GM21717 (cell line): Measurements from ENCODE around the gene LRRC25.

Experiments used
- ATAC-seq: cut with Tn5 transposase; IDR thresholded peaks from one replicate; pipeline ENCODE4 v1.9.1; 2021; ENCODE audit warnings: mild to moderate bottlenecking, moderate library complexity; ENCODE audit not compliant: unreplicated experiment

LRRC25 gene

DNA sequence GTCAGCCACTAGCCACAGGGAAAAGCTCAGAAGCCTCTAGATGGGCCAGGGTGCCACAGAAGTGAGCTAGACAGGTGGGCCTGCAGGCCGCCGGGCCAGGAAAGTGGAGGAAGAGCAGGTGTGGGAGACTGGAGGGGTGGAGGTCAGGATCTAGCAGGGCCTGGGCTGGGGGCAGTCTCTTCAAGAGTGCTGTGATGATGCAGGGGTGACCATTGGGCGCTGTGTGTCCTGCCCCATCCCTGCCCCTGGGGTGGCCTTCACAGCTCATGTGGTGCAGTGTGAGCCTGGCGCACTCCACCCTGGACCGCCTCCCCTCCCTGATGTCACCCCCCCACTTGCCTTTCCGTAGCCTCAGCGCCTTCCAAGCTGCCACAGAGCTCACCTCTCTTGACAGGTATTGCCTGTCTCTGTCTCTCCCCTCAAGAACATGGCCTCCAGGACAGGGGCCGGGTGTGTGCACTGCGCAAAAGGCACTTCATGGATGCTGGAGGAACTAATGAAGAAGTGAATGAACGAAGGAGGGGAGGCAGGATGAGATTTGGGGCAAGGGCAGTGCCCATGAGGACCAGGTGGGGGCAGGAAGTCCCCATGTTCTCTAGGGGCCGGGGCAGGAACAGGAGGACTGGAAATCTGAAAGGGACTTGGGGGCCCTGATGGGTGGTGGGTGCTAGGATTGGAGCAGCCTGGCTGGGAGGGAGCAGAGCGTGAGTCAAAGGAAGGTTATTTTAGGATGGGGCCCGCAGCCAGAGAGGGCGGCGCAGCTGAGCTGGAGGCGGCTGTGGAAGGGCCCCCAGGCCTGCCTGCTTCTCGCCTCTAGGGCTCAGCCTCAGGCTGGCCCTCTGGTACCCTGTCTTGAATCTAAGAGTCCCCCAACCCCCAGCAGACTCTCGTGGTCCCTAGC, 28.3 kb upstream of the LRRC25 start:
- no peak for ATAC-seq

DNA sequence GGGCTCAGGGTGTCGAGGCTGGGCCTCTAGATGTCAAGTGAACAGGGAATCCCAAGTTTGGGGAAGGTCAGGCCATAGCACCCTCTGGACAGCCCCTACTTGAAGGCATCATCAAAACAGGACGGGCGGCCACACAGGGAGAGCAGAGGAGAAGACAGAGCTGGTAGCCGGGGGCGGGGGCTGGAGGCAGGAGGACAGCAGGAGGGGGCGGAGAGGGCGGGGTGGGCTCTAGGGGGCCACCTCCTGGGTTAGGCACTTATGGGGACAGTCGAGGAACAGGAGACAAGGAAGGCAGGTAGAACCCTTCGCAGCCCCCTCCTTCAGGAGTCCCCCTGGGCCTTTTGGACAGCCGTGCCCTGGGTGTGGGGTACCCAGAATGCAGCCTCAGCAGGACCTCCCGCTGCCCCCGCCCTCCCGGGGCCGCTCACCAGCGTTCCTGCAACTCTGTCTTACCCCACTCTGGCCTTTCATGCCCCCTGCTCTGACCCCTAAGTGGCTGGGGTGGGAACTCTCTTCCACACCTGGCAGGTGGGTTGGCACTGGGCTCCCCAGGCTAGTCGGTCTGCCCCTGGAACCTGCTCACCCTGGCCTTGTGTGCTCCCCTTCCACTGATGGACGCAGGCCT, 27.6 kb upstream of the LRRC25 start:
- ATAC-seq = no peak

DNA sequence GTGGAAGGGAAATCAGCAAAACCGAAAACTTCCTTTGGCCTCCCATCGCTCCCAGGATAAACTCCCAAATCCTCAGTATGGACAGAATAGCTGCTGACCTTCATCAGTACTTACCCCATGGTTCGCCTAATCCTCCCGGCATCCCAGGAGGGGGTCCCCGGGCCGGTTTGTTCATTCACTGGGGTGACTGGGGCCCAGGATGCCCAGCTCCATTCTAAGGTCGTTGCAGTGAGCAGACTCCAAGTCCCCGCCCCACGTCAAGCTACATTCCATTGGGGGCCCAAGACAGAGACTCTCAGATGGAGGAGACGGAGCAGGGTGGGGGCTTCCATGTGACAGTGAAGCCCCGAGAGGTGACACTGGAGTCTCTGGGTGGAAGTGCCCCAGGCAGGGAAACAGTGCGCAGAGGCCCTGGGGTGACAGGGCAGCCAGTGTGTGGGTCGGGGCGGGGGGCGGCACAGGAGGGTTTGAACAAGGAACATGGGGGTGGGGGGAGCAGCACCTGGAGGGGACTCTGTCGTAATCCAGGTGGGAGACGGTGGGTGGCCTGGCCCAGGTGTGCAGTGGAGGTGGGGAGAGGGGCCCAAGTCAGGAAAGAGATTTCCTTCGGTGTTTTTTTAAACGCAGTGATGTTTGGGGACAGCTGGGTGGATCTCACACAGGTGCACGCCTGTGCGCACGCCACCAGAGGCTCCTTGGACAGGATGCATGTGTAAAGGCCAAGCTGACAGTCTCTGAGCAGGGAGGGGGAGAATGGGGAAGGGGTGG, 26.9 kb upstream of the LRRC25 start:
- ATAC-seq = no peak

DNA sequence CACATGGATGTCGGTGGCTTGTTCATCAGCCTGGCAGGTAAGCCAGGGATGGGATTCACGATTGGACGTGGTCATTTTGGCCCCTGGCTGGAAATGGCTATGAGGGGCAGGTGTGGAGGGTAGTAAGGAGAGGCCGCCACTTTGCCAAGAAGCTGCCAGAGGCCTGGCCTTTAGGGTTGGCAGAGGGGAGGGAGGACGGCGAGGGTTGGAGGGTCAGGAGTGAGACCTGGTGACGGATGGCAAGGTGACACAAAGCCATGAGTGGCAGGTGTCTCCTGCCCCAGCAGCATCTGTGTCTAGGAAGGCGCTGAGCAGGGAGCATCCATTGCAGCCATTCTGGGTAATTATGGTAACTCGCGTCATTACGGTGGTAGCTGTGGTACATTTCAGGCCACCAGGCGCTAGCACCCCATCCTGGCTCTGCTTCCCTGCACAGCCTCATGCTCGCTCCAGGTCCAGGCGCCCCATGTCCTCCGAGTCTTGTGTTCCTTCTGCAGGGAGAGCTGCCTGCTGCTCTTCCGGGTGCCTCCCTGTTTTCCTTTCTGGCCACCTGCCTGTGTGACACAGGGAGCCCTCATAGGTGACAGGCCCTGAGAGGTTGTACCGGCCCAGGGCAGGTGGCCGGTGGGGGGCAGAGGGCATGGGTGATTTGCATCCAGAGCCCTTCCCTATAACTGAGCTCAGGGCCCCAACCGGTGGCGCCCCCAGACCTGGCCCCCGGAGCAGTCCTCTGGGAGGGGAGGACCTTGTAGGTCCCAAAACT, 26.0 kb upstream of the LRRC25 start:
- ATAC-seq = no peak

DNA sequence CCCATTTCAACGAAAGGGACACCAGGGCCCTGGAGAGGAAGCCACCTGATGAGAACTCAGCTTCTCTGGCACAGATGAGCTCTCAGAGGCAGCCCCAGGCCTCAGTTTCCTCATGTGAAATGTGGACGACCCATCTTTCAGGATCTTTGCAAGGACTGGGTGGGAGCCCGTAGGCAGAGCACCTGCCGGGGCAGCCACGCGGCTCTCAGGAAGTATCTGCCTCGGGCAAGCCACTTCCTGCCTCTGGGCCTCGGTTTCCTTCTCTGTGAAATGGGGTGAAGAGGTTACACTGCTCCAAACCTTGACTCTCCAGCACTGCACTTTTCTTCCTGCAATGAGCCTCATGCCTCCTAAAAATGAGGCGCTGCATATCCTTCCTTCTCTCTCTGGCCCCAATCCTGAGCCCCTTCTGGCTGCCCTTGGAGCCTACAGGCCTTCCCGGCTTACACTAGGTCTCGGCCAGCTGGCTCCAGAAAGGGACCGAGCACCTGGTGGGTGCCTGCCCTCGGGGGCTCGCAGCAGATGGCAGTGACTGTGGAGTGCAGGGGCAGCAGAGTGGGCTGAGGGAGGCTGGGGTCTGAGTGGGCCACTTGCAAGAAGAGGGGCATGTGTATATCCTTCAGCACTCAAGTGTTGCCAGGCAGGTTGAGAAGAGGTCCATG, 25.2 kb upstream of the LRRC25 start:
- no peak for ATAC-seq

DNA sequence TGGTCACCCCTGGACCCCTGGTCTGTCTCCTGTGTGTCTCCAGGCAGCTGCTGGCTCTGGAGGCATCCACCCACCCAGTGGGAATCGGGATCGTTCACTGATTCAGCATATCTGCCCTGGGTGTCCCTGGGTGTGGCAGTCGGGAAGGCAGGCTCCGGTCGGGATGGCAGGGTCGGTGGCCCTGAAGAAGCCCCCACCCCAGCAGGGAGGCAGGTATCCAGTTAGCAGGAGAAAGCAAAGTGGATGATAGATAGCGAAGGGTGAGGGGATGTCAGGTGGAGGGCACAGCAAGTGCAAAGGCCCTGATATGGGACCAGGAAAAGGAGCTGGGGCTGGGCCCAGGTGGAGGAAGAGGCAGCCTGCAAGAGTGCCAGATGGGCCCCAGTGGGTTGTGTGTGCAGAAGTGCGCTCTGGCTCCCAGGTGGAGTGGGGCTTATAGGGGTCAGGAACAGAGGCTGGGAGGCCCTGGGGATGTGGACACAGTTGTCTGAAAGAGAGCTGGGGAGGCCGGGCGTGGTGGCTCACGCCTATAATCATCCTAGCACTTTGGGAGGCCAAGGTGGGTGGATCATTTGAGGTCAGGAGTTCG, 24.0 kb upstream of the LRRC25 start:
- no peak for ATAC-seq

DNA sequence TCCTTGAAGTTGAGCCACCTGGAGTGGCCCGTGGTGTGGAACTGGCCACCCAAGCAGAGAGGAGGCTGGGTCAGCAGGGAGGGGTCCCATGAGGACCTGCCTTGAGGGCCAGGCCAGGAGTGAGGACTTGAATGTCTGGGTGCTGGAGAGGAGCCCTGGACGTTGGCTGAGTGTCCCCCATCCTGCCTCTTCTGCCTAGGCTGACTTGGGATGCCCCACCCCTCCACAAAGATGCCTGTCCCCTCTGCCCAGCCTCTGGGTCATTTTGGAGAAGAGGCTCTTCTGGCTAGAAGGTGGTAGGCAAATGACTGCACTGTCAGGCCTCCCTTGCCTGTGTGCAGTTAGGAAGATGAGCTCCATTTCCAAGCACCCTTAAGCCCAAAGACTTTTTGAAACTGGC, 23.5 kb upstream of the LRRC25 start:
- ATAC-seq = no peak

DNA sequence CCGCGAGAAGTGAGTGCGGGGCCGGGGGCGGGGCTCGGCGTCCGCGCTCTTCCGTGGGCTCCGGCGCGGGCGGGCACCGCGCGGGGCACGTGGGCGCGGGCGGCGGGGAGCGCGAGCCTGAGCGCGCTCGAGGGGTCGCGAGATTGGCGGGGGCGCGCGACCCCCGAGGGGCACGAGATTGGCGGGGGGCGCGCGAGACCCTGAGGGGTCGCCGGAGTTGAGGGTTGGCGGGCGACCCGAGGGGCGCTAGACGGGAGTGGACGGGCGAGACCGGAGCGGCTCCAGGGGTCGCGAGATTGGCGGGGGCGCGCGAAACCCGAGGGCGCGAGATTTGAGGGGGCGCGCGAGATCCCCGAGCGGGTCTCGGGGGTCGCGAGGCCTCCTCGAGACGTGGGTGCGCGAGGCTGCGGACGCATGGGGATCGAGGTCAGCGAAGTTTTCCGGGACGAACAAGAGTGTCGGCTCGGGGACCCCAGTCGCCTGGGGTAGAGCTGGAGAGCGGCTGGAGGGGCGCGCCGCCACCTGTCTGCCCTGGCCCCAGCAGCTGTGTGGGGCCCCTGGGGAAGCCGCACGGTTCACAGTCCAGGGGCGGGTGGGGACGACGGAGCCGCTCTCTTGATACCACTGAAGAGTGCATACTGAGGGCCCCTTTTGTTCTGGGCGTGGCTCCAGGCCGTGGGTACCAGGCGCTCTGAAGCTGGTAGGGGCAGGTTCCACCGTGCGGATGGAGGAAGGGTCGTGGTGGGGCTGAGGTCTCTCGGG, 22.5 kb upstream of the LRRC25 start:
- ATAC-seq = no peak

DNA sequence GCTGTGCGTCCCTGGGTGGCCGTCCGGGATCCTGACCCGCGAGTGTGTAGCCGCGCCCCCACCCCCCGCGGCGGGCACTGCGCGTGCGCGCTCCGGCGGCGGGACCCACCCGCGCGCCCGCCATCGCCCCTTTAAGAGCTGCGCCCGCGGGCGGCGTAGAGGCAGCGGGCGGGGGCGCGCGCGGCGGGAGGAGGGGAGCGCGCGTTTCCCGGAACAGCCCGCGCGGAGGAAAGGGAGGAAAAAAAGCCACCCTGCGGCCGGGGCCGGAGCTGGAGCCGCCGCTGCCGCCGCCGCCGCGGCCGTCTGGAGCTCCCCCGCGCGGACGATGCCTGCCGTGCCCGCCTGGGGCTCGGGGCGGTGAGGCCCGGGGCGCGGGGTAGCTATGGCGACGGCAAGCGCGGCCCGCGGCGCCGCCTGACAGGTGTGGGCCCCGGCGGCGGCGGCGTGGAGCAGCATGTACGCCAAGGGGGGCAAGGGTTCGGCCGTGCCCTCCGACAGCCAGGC, 21.8 kb upstream of the LRRC25 start, which contains the start of gene SSBP4:
SSBP4 (plus strand) TSS at position 204 of the 504 bp plus-strand sequence; CDS start at position 455, 251 bp downstream.
- ATAC-seq = no peak

DNA sequence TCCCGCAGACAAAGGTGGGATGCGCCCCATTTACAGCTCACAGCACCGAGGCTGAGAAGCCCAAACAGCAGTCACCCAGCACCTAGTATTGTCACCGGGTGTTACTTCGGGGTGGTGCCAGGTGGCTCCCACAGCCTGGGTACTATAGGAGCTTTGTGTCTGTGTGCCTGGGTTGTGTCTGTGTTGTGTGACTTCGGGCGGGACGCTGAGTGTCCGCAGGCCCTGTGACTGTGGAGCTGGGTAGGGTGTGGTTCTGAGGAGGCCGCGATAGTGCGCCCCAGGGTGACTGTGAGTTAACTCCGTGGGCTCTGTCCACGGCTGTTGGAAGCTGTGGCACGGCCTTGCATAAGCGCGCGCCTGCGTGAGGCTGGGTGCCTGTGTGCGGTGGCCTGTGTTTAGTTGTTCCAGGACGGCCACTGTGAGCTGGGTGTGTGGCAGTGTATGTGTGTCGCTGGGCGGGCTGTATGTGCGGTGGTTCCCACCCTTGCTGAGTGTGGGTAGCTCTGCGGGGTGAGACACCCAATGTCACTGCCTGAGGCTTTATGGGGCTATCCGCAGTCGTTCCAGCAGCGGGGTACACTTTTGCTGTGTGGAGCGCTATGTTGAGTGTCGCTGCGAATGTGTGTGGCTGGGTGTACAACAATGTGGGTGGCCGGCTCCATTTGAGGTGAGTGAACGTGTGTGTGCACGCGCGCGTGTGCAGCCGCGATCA, 21.2 kb upstream of the LRRC25 start:
- ATAC-seq = no peak

DNA sequence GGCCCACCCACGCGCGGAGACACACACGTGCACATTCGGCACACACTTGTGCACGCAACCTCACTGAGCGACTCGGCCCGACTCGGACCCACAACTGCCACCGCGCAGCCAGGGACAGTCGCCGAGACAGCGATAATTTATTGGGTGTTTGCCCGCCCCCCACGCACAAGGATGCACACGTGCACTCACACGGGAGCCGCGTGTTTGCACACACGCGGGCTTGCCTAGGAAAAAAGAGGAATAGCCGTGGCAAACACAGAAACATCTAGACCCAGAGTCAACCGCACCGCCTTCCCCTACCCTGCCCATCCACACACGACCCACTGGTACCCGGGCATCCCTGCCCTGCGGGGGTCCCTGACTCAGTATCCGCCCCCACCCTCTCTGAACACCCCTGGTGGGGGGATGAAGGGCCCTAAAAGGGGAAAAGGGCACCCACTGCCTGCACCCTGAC, 20.6 kb upstream of the LRRC25 start:
- ATAC-seq = no peak

DNA sequence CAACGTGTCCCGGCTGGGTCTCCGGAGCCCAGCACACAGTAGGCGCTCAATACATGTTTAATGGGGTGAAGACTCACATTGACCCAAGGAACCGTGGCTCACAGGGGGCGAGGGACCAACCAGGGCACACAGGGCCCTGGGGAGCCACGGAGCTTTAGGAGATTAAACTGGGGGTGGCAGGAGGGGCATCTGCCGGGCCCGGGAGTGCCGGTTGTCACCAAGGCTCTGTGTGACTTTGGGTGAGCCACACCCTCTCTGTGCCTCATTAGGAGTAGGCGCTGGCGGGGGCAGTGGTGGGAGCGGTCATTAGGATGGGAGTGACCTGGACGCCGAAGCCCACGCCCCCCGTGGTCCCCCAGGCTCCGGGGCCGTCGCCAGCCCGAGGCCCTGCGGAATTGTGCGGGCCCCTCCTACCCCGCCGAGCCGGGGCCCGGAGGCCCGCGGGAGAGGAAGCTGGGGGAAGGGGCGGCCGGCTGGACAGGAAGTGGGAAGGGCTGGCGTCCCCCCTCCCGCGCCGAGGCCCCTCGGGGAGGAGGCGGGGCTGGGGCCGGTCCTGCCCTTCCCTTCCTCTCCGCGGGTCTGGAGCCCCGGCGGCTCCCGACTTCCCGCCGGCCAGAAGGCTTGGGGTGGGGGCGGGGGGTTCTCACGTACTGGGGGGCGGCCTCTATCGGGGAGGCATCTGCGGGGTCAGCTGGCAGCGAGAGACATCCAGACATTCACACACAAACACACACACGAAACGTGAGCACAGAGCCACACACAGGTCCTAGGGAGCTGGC, 20.0 kb upstream of the LRRC25 start:
- no peak for ATAC-seq

DNA sequence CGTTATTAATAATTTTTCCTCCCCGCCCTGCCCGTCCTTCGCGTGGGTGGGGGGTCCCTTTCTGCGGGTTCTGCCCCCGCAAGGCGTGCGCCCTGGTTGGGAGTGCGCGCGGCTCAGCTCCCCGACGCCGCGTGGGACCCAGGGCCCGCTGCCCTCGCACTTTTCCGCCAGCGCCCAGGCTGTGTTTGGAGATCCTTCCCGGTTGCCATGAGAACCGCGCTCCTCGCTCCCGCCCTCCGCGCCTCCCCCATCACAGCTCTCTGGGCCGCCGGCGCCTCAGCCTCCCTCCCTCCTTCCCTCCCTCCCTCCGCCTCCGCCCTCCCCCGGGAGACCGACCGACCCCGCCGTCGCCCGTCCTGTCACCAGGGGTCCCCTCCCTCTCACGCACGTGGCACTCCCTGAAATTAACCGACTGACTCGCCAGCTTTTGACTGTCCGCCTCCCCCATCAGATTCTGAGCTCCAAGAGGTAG, 19.4 kb upstream of the LRRC25 start:
- ATAC-seq = no peak

DNA sequence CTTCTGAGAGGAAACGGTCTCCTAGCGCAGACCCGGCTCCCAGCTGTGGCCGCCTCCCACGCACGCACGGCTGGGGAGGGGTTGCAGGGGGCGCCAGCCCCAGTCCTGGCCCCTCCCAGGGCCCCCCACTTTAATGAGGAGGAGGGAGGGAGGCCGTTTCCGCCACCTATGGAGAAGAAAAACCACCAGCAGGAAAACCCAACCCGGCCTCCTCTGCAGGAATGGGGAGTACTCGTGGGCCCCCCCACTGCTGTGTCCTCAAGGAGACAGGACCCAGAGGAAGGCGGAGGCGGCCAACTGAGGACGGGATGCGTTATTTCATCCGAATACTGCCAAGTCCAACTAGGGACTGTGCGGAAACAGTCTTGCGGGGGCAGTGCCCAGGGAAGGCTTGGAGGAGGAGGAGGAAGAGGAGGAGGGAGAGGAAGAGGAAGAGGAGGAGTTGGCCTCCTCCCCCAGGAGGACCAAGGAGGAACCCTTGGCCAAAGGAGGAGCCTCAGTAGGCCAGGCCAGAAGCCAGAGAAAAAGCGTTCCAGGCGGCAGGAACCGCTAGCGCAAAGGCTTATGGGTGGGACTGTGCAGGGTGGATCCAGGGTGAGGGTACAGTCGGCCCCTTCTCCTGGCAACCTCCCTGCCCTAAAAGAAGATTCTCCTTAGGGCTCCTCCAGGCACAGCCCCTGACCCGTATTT, 17.9 kb upstream of the LRRC25 start:
- no peak for ATAC-seq

DNA sequence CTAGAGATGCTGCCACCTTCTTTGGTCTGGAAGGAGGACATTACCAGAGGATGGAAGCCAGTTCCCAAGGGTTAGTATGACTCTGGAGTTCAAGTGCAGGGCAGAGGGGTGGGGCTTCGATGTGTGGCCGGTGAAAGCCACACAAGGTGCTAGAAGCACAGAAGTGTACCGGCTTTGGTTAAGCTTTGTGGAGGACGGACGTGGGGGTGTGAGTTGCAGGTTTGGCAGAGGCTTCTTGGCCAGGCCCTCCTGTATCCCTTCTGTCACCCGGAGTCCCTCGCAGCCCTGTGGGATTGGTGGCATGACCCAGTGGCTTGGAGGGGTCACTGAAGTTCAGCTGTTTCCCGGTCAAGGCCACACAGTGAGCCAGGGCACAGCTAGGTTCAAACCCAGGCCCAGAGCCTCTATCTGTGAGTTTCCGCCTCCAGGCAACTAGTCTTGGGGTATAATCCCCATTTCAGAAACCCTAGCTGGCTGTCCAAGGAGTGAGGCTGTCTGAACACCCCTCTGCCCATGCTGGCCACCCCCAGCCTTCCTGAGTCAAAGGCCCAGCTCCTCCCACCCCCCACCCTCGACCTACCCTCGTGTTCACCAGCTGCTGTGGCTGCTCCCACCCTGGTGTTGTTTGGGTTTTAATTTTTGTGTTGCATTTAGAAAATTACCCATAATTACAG, 17.2 kb upstream of the LRRC25 start:
- ATAC-seq = no peak

DNA sequence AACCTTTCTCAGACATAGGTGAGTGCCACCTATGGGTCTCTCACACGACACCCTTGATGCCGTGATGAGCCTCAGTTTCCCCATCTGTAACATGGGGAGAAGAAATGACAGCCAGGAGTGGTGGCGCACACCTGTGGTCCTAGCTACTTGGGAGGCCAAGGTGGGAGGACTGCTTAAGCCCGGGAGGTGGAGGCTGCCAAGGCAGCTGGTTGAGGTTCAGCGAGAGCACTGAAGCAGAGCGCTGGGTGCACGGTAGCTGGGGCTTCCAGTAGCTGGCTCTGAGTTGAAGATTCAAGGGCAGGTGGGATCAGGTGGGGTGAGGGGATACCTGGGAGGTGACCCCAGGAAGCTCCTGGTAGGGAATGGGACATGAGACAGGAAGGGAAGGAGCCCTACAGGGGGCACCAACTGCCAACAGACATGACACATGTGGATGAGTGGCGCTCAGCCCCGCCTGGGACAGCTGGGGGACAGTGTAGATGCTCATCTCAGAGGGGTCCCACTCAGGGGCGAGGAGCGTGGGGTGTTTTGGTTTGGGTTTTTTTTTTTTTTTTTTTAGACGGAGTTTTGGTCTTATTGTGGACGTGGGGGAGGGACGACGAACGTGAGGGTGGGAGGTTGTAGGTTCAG, 15.3 kb upstream of the LRRC25 start:
- no peak for ATAC-seq
